Measurements from ENCODE around the gene KSR1.

GRCh38 chr17:27581016-27581415 lies 124.8 kb downstream of the KSR1 start:
- TF ChIP-seq POLR2AphosphoS5 (IDR thresholded peaks at IDR 0.05; ENCODE audit: low read depth, low read length) (no peak), POLR2A (IDR thresholded peaks at IDR 0.05; ENCODE audit: low read depth, low read length) (no peak), TAF1 (IDR thresholded peaks at IDR 0.05; ENCODE audit: borderline replicate concordance, low read depth, low read length) (no peak)
